Measurements from ENCODE around the gene SLC29A1.
"Not testable (repeated sequence)": the region's sequence is repeated elsewhere in the genome, so short reads cannot be mapped to it uniquely, and the experiment has no call there.

SLC29A1 gene

GRCh38 chr6:44224029-44224964 lies 902 bp downstream of the SLC29A1 start:
- DNase-seq, result no peak

GRCh38 chr6:44224965-44225305 lies 1.5 kb downstream of the SLC29A1 start:
- no peak for DNase-seq

GRCh38 chr6:44225579-44226325 lies 2.4 kb downstream of the SLC29A1 start:
- DNase-seq, result no peak

- DNase-seq, result no peak
Observed at GRCh38 chr6:44226368-44227147, 3.2 kb downstream of the SLC29A1 start.

GRCh38 chr6:44227148-44227793 lies 3.9 kb downstream of the SLC29A1 start:
- DNase-seq, result no peak

- no peak for DNase-seq
Observed at GRCh38 chr6:44228031-44228430, 4.6 kb downstream of the SLC29A1 start.

GRCh38 chr6:44228433-44228832 lies 5.0 kb downstream of the SLC29A1 start:
- DNase-seq, result no peak

- no peak for DNase-seq
Observed at GRCh38 chr6:44228836-44229235, 5.4 kb downstream of the SLC29A1 start.

- DNase-seq, result no peak
Observed at GRCh38 chr6:44229376-44230033, 6.1 kb downstream of the SLC29A1 start.

- DNase-seq, result no peak
Observed at GRCh38 chr6:44230034-44230675, 6.8 kb downstream of the SLC29A1 start.

GRCh38 chr6:44231426-44231825 lies 8.0 kb downstream of the SLC29A1 start:
- DNase-seq, result not testable (repeated sequence)

GRCh38 chr6:44232676-44233566 lies 9.5 kb downstream of the SLC29A1 start:
- no peak for DNase-seq

- DNase-seq, result no peak
Observed at GRCh38 chr6:44233567-44234100, 10.2 kb downstream of the SLC29A1 start.

GRCh38 chr6:44234101-44235025 lies 11.0 kb downstream of the SLC29A1 start:
- DNase-seq, result no peak

- no peak for DNase-seq
Observed at GRCh38 chr6:44235269-44235668, 11.9 kb downstream of the SLC29A1 start.

GRCh38 chr6:44235891-44236516 lies 12.6 kb downstream of the SLC29A1 start:
- DNase-seq, result no peak

GRCh38 chr6:44237021-44237812 lies 13.8 kb downstream of the SLC29A1 start:
- peak; percentile 89 for DNase-seq

Measured in GOT3 (cell line).